Anterior cingulate cortex (tissue), 58 donors: ENCODE data around the gene ETFBKMT.

Experiments used
- DNase-seq, 58 donors: peaks; one replicate each; lab custom pipeline; 2025; lab: John Stamatoyannopoulos, UW

ETFBKMT gene

GRCh38 chr12:31659087-31659942 lies at the start of gene ETFBKMT:
Gene ETFBKMT (plus strand): TSS chr12:31659688. CDS start chr12:31661954, 2,266 bp downstream.
- peak; percentile 54 to 99 (median 88) for DNase-seq

- DNase-seq, result no peak
Measured at GRCh38 chr12:31612819-31613218, 46.7 kb upstream of the ETFBKMT start.

GRCh38 chr12:31618228-31619025 lies 41.1 kb upstream of the ETFBKMT start:
- DNase-seq, result no peak

GRCh38 chr12:31620311-31620710 lies 39.2 kb upstream of the ETFBKMT start:
- no peak for DNase-seq

- no peak for DNase-seq
Measured at GRCh38 chr12:31622038-31622437, 37.5 kb upstream of the ETFBKMT start.

- no peak for DNase-seq
Measured at GRCh38 chr12:31626270-31626995, 33.1 kb upstream of the ETFBKMT start.

GRCh38 chr12:31627456-31628054 lies 31.9 kb upstream of the ETFBKMT start:
- no peak for DNase-seq

GRCh38 chr12:31629756-31630732 lies 29.4 kb upstream of the ETFBKMT start:
- DNase-seq, result no peak

GRCh38 chr12:31631023-31631724 lies 28.3 kb upstream of the ETFBKMT start:
- no peak for DNase-seq

GRCh38 chr12:31631809-31632208 lies 27.7 kb upstream of the ETFBKMT start:
- DNase-seq, result no peak

GRCh38 chr12:31633464-31633863 lies 26.0 kb upstream of the ETFBKMT start:
- DNase-seq, result no peak

- no peak for DNase-seq
Measured at GRCh38 chr12:31634620-31635019, 24.9 kb upstream of the ETFBKMT start.

GRCh38 chr12:31641509-31642090 lies 17.9 kb upstream of the ETFBKMT start:
- DNase-seq, result peak in 1 of 58 donors; percentile 14

GRCh38 chr12:31644536-31644935 lies 15.0 kb upstream of the ETFBKMT start:
- no peak for DNase-seq

- DNase-seq, result no peak
Measured at GRCh38 chr12:31645924-31646323, 13.6 kb upstream of the ETFBKMT start.

- DNase-seq, result no peak
Measured at GRCh38 chr12:31647086-31647491, 12.4 kb upstream of the ETFBKMT start.

GRCh38 chr12:31650918-31651317 lies 8.6 kb upstream of the ETFBKMT start:
- no peak for DNase-seq

- DNase-seq, result no peak
Measured at GRCh38 chr12:31651893-31652521, 7.5 kb upstream of the ETFBKMT start.
